HEK293 (cell line): ENCODE results near the gene DCAF5.
A peak's percentile ranks its signal among the peaks of the same experiment; 100 is the strongest.

ENCODE experiments used
- CTCF ChIP-seq: fragments of 450-650 bp; formaldehyde crosslinking; IDR thresholded peaks from 2 replicates; pipeline ENCODE4 v1.5.1; 2016; ENCODE audit warnings: missing biosample characterization, missing genetic modification characterization
- KLF9 ChIP-seq: fragments of 450-650 bp; formaldehyde crosslinking; IDR thresholded peaks from 2 replicates; pipeline ENCODE4 v1.5.1; 2016; ENCODE audit warnings: missing biosample characterization, missing genetic modification characterization, low read depth
- MZF1 ChIP-seq: fragments of 450-650 bp; formaldehyde crosslinking; IDR thresholded peaks from 2 replicates; pipeline ENCODE4 v1.5.1; 2017; ENCODE audit warnings: missing biosample characterization, missing genetic modification characterization, borderline replicate concordance
- SETDB1 ChIP-seq: IDR thresholded peaks from one replicate; pipeline ENCODE4 v1.6.1; 2017; ENCODE audit warnings: mild to moderate bottlenecking, low read length, moderate library complexity, mixed read lengths; ENCODE audit not compliant: insufficient read length
- ZNF114 ChIP-seq: fragments of 450-650 bp; formaldehyde crosslinking; IDR thresholded peaks from 2 replicates; pipeline ENCODE4 v1.5.0; 2017; ENCODE audit warnings: missing biosample characterization, missing genetic modification characterization
- ZNF398 ChIP-seq: fragments of 450-650 bp; formaldehyde crosslinking; IDR thresholded peaks from 2 replicates; pipeline ENCODE4 v1.5.1; 2017; ENCODE audit warnings: missing biosample characterization, missing genetic modification characterization
- TF ChIP-seq, protein P1 (sequence below): fragments of 450-650 bp; formaldehyde crosslinking; IDR thresholded peaks from 2 replicates; pipeline ENCODE4 v1.5.1; 2016; ENCODE audit warnings: missing biosample characterization, missing genetic modification characterization, low read depth
- TF ChIP-seq, protein P2 (sequence below): fragments of 450-650 bp; formaldehyde crosslinking; IDR thresholded peaks from 2 replicates; pipeline ENCODE4 v1.5.1; 2016; ENCODE audit warnings: missing biosample characterization, missing genetic modification characterization, low read depth
- TF ChIP-seq, protein P3 (sequence below): fragments of 450-650 bp; formaldehyde crosslinking; IDR thresholded peaks from 2 replicates; pipeline ENCODE4 v1.5.1; 2016; ENCODE audit warnings: missing biosample characterization, missing genetic modification characterization
- TF ChIP-seq, protein P4 (sequence below): sonication (generic); formaldehyde crosslinking; IDR thresholded peaks from 2 replicates; pipeline ENCODE4 v1.8.1; 2022; ENCODE audit warnings: mild to moderate bottlenecking, moderate library complexity, missing genetic modification reagents

DNA sequence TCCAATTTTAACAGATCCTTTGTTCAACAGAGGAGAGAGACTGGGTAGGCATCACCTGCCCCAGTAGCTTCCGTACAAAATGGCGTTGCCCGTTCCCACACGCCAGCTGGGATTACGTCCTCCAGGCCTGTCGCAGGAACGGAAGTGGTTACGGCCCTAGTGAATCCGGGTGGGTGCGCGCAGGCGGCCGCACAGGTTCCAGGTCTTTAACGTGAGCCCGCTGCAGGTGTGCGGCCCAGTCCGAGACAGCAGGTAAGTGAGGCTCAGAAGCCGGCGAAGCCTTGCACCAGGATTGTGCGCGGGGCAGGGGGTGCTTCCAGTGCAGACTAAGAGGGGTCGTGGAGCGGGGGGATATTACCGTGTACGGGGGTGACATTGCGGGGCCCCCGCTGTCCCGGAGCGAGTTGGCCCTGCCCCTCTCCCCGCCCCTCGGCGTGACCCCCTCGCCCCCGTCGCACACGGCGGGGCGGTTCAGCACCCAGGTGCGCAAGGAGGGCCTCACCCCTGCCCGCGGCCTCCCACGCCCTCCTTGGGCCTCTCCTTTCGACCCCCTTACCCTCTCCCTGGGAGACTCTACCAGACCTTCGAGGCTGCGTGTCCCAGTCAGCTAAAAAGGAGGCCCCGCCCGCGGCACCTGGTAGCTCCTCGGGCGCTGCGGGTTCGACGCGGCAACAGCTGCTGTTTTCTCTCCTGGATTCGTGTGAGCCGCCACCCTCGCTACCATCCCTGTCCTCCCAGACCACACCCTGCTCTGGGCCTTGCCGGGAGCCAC lies 38.6 kb upstream of the DCAF5 start, which contains the start of gene EXD2:
- TF ChIP-seq CTCF (tag by site-specific recombination) (no peak), ZNF114 (tag by site-specific recombination) (no peak), KLF9 (tag by site-specific recombination) (peak; percentile 86; the same call in 1 of the 2 replicates), SETDB1 (no peak), MZF1 (tag by site-specific recombination) (no peak; the same call in 1 of the 2 replicates), ZNF398 (tag by site-specific recombination) (peak; percentile 55)
- TF ChIP-seq, protein P1, sequence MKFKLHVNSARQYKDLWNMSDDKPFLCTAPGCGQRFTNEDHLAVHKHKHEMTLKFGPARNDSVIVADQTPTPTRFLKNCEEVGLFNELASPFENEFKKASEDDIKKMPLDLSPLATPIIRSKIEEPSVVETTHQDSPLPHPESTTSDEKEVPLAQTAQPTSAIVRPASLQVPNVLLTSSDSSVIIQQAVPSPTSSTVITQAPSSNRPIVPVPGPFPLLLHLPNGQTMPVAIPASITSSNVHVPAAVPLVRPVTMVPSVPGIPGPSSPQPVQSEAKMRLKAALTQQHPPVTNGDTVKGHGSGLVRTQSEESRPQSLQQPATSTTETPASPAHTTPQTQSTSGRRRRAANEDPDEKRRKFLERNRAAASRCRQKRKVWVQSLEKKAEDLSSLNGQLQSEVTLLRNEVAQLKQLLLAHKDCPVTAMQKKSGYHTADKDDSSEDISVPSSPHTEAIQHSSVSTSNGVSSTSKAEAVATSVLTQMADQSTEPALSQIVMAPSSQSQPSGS (tag by site-specific recombination), result peak; percentile 82
- TF ChIP-seq, protein P2, sequence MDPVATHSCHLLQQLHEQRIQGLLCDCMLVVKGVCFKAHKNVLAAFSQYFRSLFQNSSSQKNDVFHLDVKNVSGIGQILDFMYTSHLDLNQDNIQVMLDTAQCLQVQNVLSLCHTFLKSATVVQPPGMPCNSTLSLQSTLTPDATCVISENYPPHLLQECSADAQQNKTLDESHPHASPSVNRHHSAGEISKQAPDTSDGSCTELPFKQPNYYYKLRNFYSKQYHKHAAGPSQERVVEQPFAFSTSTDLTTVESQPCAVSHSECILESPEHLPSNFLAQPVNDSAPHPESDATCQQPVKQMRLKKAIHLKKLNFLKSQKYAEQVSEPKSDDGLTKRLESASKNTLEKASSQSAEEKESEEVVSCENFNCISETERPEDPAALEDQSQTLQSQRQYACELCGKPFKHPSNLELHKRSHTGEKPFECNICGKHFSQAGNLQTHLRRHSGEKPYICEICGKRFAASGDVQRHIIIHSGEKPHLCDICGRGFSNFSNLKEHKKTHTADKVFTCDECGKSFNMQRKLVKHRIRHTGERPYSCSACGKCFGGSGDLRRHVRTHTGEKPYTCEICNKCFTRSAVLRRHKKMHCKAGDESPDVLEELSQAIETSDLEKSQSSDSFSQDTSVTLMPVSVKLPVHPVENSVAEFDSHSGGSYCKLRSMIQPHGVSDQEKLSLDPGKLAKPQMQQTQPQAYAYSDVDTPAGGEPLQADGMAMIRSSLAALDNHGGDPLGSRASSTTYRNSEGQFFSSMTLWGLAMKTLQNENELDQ (tag by site-specific recombination), result no peak
- TF ChIP-seq, protein P3, sequence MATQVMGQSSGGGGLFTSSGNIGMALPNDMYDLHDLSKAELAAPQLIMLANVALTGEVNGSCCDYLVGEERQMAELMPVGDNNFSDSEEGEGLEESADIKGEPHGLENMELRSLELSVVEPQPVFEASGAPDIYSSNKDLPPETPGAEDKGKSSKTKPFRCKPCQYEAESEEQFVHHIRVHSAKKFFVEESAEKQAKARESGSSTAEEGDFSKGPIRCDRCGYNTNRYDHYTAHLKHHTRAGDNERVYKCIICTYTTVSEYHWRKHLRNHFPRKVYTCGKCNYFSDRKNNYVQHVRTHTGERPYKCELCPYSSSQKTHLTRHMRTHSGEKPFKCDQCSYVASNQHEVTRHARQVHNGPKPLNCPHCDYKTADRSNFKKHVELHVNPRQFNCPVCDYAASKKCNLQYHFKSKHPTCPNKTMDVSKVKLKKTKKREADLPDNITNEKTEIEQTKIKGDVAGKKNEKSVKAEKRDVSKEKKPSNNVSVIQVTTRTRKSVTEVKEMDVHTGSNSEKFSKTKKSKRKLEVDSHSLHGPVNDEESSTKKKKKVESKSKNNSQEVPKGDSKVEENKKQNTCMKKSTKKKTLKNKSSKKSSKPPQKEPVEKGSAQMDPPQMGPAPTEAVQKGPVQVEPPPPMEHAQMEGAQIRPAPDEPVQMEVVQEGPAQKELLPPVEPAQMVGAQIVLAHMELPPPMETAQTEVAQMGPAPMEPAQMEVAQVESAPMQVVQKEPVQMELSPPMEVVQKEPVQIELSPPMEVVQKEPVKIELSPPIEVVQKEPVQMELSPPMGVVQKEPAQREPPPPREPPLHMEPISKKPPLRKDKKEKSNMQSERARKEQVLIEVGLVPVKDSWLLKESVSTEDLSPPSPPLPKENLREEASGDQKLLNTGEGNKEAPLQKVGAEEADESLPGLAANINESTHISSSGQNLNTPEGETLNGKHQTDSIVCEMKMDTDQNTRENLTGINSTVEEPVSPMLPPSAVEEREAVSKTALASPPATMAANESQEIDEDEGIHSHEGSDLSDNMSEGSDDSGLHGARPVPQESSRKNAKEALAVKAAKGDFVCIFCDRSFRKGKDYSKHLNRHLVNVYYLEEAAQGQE, result peak; percentile 65
- TF ChIP-seq, protein P4, sequence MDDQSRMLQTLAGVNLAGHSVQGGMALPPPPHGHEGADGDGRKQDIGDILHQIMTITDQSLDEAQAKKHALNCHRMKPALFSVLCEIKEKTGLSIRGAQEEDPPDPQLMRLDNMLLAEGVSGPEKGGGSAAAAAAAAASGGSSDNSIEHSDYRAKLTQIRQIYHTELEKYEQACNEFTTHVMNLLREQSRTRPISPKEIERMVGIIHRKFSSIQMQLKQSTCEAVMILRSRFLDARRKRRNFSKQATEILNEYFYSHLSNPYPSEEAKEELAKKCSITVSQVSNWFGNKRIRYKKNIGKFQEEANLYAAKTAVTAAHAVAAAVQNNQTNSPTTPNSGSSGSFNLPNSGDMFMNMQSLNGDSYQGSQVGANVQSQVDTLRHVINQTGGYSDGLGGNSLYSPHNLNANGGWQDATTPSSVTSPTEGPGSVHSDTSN, result peak; percentile 60; the same call in 1 of the 2 replicates
